Measurements from ENCODE around the gene ADAMTS9. TPM values are rescaled to one million over a fixed set of nuclear protein-coding genes. Genes with fewer than 3 reads are reported as not detected.
A peak's percentile ranks its signal among the peaks of the same experiment; 100 is the strongest.

ADAMTS9 gene
- total and polyA plus RNA-seq, 2 donors (not counting 3 experiments of a cell fraction or from before 2014, with no cell fraction given) = 6.5 to 23.9 TPM

- CTCF ChIA-PET = interaction anchor here (1.0 to 2.8 kb wide), 4 partner anchors 17 to 521 kb away, joined by 3 to 18 read pairs (median 4); no protein-coding TSS in a partner anchor
- DNase-seq (ENCODE audit: low read depth, low spot score) = no peak
Observed at GRCh38 chr3:64648927-64649906, 38.6 kb downstream of the ADAMTS9 start.

More at GRCh38 chr3:64648927-64649906, 38.6 kb downstream of the ADAMTS9 start:
- dilution Hi-C loops (cut with MboI; ENCODE audit: extremely low pct_ligation_motif_present, low sequenced_read_pairs) = no loop called here
- FAIRE-seq = no peak
- no TSS peak for BruUV-seq (replicated peaks)
- intact Hi-C loops (cut with micrococcal nuclease) = no loop called here
- TF ChIP-seq FOS (IDR thresholded peaks at IDR 0.05; ENCODE audit: borderline replicate concordance, insufficient read depth, low read length) = no peak
- TF ChIP-seq GATA2 (IDR thresholded peaks at IDR 0.05; ENCODE audit: insufficient read depth, insufficient read length, low read depth, low read length) = no peak
- no peak for TF ChIP-seq POLR2AphosphoS5 (IDR thresholded peaks at IDR 0.05; ENCODE audit: insufficient read depth, low read depth, low read length)
- TF ChIP-seq EZH2 (IDR thresholded peaks at IDR 0.05; ENCODE audit: borderline replicate concordance, low read depth, low read length, severe bottlenecking) = no peak
- no peak for TF ChIP-seq JUN (IDR thresholded peaks at IDR 0.05; ENCODE audit: borderline replicate concordance, insufficient read depth, insufficient read length, low read depth)
- no peak for TF ChIP-seq MAX (IDR thresholded peaks at IDR 0.05; ENCODE audit: insufficient read depth, insufficient read length)
- TF ChIP-seq MYC (IDR thresholded peaks at IDR 0.05; ENCODE audit: low read depth, low read length) = no peak
- TF ChIP-seq POLR2A (IDR thresholded peaks at IDR 0.05; ENCODE audit: low read depth, low read length) = no peak
- TF ChIP-seq CTCF (IDR thresholded peaks at IDR 0.05; ENCODE audit: extremely low read depth in 1 of 2, insufficient read depth in 1 of 2, low read depth in 1 of 2, low read length in 2 of 2) = no peak
- Histone ChIP-seq H3K4me2 (ENCODE audit: insufficient read depth, low read length) (no peak overlapping the region), H3K4me3 (replicated peaks in 1 of 3; ENCODE audit: insufficient read depth in 1 of 3, low read depth in 1 of 3, low read length in 3 of 3) (no peak overlapping the region), H3K9ac (replicated peaks; ENCODE audit: extremely low read depth, insufficient read depth, low read length) (no peak overlapping the region), H3K27me3 (ENCODE audit: control insufficient read depth in 2 of 2, insufficient read depth in 2 of 2, low read length in 2 of 2) (no peaks in the 10 kb centered on the region), H3K36me3 (ENCODE audit: control insufficient read depth in 2 of 2, extremely low read depth in 1 of 2, insufficient read depth in 2 of 2, low read length in 2 of 2) (peaks cover 0 to 2% of the 10 kb centered on the region in 2 experiments), H3K9me1 (replicated peaks; ENCODE audit: control insufficient read depth, extremely low read depth, insufficient read depth, low read length) (no peaks in the 10 kb centered on the region), H3K79me2 (ENCODE audit: control insufficient read depth, insufficient read depth, low read length) (no peaks in the 10 kb centered on the region), H2AFZ (ENCODE audit: low read depth, low read length) (no peak overlapping the region), H3K27ac (ENCODE audit: insufficient read depth, low read depth, low read length) (peak overlapping the region; percentile 68), H3K4me1 (ENCODE audit: control insufficient read depth, extremely low read depth, insufficient read depth, low read length) (peaks cover 27% of the 10 kb centered on the region), H4K20me1 (replicated peaks; ENCODE audit: control insufficient read depth, extremely low read depth, insufficient read depth, low read length) (no peaks in the 10 kb centered on the region), H3K9me3 (replicated peaks; ENCODE audit: control insufficient read depth, insufficient read depth, low read length) (no peaks in the 10 kb centered on the region)
- POLR2A ChIA-PET = no interaction called here
